ENCODE measurements around the gene BMP7.
"Not testable (repeated sequence)": the region's sequence is repeated elsewhere in the genome, so short reads cannot be mapped to it uniquely, and the experiment has no call there.

The BMP7 gene

DNA sequence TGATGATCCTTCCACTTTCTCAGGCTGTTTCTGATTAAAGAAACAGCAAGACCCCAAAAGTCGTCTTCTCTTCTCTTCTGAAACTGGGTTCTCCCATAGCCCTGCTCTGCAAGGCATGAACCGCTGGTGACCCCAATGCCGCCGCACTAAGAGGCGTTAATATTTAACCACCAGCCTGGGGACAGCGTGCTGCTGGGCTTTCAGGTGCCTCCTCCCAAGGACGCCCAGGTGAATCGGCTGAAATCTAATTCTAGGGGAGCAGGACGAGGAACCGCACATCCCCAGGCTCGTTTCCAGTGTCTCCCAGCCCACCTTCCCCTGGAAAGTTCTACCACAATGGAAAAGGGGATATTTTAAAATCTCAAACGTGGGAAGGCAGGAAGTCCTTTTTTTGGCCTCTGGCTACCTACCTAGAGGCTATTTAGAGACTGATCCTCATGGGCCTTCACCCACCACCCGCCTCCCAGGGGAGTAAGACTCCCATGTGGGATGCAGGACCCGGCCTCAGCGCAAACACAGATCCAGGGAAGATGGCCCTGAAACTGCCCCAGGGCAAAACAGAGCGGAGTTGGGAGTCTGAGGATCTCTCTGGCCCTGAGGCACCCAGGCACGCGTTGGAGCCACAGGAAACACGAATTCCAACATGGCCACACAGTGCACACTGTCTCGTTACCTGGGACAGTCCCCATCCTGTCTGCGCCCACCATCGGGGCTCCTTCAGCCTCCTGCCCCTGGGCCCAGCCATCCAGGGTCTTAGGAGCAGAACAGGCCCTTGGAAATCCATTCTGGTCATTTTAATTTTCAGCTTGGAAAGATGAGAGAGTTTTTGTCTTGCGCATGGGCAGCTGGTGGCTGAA, 56.2 kb downstream of the BMP7 start:
- DNase-seq, result no peak

- no peak for DNase-seq
Observed at GRCh38 chr20:57209413-57209812, 57.0 kb downstream of the BMP7 start.

- DNase-seq, result no peak
Observed at GRCh38 chr20:57208198-57208597, 58.2 kb downstream of the BMP7 start.

- no peak for DNase-seq
Observed at GRCh38 chr20:57207251-57207650, 59.2 kb downstream of the BMP7 start.

DNA sequence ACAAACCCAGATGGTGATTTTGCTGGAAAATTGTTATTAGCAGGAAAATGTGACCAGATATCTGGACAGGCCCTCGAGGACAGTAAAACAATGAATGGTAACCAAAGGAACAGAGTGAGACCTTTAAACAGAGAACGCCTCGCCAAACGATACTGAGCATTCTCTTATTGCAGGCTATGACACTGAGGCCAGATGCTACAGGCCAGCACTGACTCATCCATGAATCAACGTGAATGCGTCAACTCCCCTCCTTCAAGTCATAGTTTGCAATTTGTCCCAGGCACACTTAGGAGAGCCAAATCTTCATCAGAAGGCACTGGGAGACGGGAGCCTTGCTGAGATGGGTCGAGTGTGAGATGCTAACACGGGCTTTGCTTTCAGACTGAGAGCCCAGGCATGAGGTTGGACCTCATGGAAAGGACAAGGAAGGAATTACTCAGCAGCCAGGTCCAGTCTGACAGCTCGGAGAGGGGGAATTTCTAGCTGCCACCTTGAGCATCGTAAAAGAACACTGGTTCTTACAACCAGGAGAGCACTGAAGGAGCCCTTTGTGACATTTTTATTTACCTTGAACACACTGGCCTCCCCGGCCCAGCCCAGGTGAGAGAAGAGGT, 60.7 kb downstream of the BMP7 start:
- DNase-seq, result no peak

- DNase-seq, result no peak
Observed at GRCh38 chr20:57203986-57204385, 62.5 kb downstream of the BMP7 start.

- no peak for DNase-seq
Observed at GRCh38 chr20:57203204-57203603, 63.2 kb downstream of the BMP7 start.

GRCh38 chr20:57202309-57202708, 64.1 kb downstream of the BMP7 start:
- DNase-seq, result no peak

DNA sequence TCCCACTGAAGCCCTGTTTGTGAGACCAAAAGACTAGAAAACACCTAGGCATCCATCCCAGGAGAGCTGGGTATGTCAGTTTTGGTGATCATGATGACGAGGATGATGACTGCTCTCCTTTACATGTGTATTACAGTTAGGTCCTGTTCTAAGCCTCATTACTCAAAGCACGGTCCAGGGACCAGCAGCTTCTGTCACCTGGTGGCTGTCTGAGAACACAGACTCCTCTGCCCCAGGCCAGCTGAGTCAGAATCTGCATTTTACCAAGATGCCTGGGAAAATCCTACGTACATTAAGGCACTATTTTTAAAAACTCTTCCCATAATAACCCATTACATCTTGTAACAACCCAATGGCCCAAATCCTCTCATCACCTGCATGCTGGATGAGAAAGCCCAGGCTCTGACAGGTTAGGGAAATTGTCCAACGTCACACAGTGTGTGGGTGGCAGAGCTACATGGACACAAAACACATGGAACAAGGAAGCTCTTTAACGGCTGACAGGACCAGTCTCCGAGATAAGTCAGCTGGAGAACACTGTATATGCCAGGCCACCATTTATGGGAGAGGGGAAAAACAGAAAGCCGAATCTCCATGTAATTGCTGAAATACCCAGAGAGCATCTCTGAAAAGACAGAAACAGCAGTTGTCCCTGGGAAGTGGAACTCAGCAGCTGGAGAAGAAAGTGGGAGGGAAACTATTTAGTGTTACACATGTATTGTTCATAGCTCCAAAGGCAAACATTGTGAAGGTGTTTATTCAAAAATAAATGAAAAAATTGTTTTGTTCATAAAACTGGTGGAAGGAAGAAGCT, 65.4 kb downstream of the BMP7 start:
- no peak for DNase-seq

GRCh38 chr20:57199656-57200405, 66.6 kb downstream of the BMP7 start:
- no peak for DNase-seq

DNA sequence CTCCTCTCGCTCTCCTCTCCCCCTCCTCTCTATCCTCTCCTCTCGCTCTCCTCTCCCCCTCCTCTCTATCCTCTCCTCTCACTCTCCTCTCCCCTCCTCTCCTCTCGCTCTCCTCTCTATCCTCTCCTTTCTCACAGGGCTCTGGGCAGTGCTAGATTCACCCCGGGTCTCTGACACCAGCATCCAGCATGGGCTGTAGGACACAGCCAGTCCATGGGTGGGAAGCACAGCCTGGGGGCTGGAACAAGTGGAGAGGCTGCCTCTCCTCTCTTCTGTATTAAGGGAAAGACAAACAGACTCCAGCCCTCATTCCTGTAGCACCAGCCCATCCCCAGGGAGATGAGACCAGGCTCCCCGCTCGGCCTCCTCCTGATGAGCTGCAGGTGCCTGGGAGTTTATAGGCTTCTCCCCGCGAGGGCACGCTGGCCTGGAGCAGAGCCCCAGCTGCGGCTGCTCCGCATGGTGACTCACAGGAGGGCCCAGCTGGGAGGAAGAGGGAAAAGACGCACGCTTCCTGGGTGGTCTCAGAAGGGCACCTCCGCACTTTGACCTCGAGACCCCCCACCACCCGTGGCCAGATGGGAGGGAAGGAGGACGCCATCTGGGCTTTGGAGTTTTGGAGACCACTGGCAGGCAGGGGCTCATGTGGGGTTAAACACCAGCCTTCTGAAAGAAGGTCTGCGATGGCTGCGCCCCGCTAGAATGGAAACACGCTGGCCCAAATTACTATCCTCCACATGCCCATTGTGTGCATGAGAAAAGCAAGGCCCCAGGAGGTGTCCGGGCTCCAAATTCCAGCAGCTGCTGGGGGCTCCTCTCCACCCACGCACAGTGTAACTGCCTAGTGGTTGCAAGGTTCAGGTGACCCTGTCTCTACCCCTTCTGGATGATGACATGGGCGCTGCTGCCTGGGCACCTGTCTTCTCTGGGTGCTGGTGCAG, 68.0 kb downstream of the BMP7 start:
- no peak for DNase-seq

- no peak for DNase-seq
Observed at GRCh38 chr20:57197352-57198131, 68.9 kb downstream of the BMP7 start.

DNA sequence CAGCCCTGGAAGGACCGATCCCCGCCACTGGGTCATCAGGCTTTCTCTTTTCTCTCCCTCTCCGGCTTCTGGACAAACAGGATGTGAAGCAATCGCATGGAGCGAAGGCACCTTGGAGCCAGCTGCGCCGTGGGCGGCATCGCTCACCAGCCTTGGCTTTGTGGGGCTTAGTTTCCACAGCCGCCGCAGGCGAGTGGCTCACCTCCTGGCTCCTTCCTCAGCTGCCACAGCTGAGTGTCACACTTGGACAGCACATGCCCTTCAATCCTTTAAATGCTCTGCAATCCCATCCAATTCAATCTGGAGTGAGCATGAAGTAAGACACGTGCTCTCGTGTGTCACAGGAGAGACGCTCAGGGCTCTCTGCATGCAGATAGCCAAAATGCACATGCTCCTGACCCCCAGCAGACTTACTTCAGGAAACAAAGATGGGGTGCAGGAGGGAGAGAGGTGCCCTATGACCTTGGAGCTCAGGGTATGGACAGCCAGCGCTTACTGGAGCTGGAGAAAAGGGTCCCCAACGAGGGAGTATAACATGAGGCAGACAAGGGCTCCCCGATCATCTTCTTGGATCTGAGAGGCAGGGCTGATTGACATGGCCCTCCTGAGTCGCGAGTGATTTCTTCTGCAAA, 70.9 kb downstream of the BMP7 start:
- DNase-seq, result no peak

DNA sequence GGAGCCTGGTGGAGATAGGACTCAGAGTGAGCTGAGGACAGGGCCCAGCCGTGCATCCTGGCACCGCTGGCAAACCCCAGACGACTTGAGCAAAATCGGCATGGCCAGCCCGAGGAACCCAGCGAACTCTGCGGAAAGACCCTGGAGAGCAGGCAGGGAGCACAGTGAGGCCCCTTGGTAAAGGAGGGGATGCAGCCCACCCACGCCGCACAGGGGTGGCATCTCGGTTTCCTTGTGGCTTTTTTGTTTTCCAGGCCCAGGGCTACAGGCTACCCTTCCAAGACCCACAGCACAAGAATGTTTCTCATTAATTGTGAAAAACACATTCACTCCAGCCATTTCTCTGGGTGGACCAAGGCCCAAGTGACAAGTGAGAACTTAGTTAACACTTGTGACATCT, 71.4 kb downstream of the BMP7 start:
- DNase-seq, result no peak

GRCh38 chr20:57194154-57194553, 72.3 kb downstream of the BMP7 start:
- DNase-seq, result no peak

- no peak for DNase-seq
Observed at GRCh38 chr20:57193094-57193493, 73.3 kb downstream of the BMP7 start.

DNA sequence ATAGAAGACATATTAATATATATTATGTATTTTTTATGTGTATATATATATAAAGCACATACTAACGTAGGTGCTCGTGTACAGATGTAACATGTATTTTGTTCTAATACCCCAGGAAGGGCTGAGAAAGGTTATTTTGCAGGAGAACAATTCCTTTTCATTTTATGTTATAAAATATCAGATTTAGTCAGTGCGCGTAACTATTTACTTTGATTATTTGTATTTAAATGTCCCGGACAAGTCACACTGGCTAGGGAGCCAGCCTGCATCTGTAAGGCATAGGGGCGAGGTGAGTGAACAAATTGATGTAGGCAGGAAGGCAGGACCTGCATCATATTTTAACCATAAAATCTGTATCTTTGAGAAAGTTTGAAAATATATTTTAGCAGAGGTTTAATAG, 74.1 kb downstream of the BMP7 start:
- DNase-seq, result no peak

- DNase-seq, result not testable (repeated sequence)
Observed at GRCh38 chr20:57191265-57191638, 75.2 kb downstream of the BMP7 start.

GRCh38 chr20:57190536-57191264, 75.7 kb downstream of the BMP7 start:
- no peak for DNase-seq

GRCh38 chr20:57189713-57190112, 76.7 kb downstream of the BMP7 start:
- no peak for DNase-seq
